K562 (cell line): ENCODE measurements around the gene SLC2A4RG. TPM values are rescaled to one million over a fixed set of nuclear protein-coding genes. Genes with fewer than 3 reads are reported as not detected.

Experiments
- AFF1 ChIP-seq, 2 experiments: fragments of 450-650 bp; IDR thresholded peaks; 2 replicates each; pipeline ENCODE4 v1.6.1; 2018; ENCODE audit warnings: mild to moderate bottlenecking in 2 of 2, low read depth in 1 of 2; ENCODE audit not compliant: partially characterized antibody in 2 of 2
- ARID1B ChIP-seq: fragments of 450-650 bp; IDR thresholded peaks from 2 replicates; pipeline ENCODE4 v1.6.1; 2016; ENCODE audit warnings: antibody characterized with exemption, mild to moderate bottlenecking, inconsistent platforms
- BRCA1 ChIP-seq, 2 experiments: fragments of 450-650 bp in 1 of 2; sonication (generic) in 1 of 2; formaldehyde crosslinking in 1 of 2; IDR thresholded peaks; 2 replicates each; pipeline versions ENCODE4 v1.5.0 to v1.6.1; 2017 to 2020; ENCODE audit warnings: mild to moderate bottlenecking in 1 of 2, missing genetic modification reagents in 1 of 2
- CBX8 ChIP-seq: fragments of 200-600 bp; sonication (generic); IDR thresholded peaks from 2 replicates; pipeline ENCODE4 v1.6.1; 2012; ENCODE audit warnings: borderline replicate concordance, mixed run types, low read depth, mild to moderate bottlenecking, moderate library complexity, mixed read lengths, low read length, control low read depth, inconsistent platforms; ENCODE audit not compliant: poor library complexity, severe bottlenecking; ENCODE audit errors: extremely low read depth
- DDX20 ChIP-seq: fragments of 450-650 bp; IDR thresholded peaks from 2 replicates; pipeline ENCODE4 v1.6.1; 2016; ENCODE audit warnings: missing genetic modification characterization, low read depth, mild to moderate bottlenecking, missing compliant biosample characterization, moderate library complexity
- ESRRA ChIP-seq: fragments of 450-650 bp; IDR thresholded peaks from 2 replicates; pipeline ENCODE4 v1.6.1; 2014; ENCODE audit warnings: low read depth, mild to moderate bottlenecking, moderate library complexity, borderline replicate concordance
- EWSR1 ChIP-seq: fragments of 450-650 bp; IDR thresholded peaks from 2 replicates; pipeline ENCODE4 v1.6.1; 2018; ENCODE audit warnings: borderline replicate concordance, mild to moderate bottlenecking, low read depth, moderate library complexity; ENCODE audit not compliant: partially characterized antibody
- JUNB ChIP-seq: fragments of 450-650 bp; formaldehyde crosslinking; conservative IDR thresholded peaks from 2 replicates; pipeline ENCODE4 v1.4.0; 2020; ENCODE audit warnings: mild to moderate bottlenecking
- MTA3 ChIP-seq: fragments of 450-650 bp; formaldehyde crosslinking; IDR thresholded peaks from 2 replicates; pipeline ENCODE4 v1.6.1; 2017; ENCODE audit warnings: mild to moderate bottlenecking, borderline replicate concordance
- PKNOX1 ChIP-seq: fragments of 450-650 bp; IDR thresholded peaks from 2 replicates; pipeline ENCODE4 v1.6.1; 2016
- PPARD ChIP-seq: fragments of 250-450 bp; sonication (Bioruptor Pico); IDR thresholded peaks from 2 replicates; pipeline ENCODE4 v1.8.0; 2022; ENCODE audit warnings: inconsistent platforms, mild to moderate bottlenecking, moderate library complexity
- RFX1 ChIP-seq: fragments of 450-650 bp; IDR thresholded peaks from 2 replicates; pipeline ENCODE4 v1.6.1; 2016; ENCODE audit warnings: mild to moderate bottlenecking, moderate library complexity
- TBL1XR1 ChIP-seq, 2 experiments: IDR thresholded peaks; 2 replicates each; pipeline ENCODE4 v1.6.1; 2012; ENCODE audit warnings: improper control_type of control experiment in 2 of 2, low read length in 2 of 2, mild to moderate bottlenecking in 1 of 2
- ZBTB1 ChIP-seq: sonication (generic); formaldehyde crosslinking; IDR thresholded peaks from 2 replicates; pipeline ENCODE4 v1.8.1; 2023; ENCODE audit warnings: missing genetic modification reagents, low read depth, mild to moderate bottlenecking, borderline replicate concordance
- ZFP36 ChIP-seq: fragments of 150-350 bp; IDR thresholded peaks from 2 replicates; pipeline ENCODE4 v1.6.1; 2018; ENCODE audit warnings: low read length, low read depth; ENCODE audit not compliant: partially characterized antibody
- ZNF41 ChIP-seq: fragments of 250-450 bp; sonication (Bioruptor Pico); conservative IDR thresholded peaks from 2 replicates; pipeline ENCODE4 v1.4.0; 2020; ENCODE audit warnings: mild to moderate bottlenecking
- ZNF518B ChIP-seq: fragments of 250-450 bp; sonication (Bioruptor Pico); IDR thresholded peaks from 2 replicates; pipeline ENCODE4 v1.5.0; 2021; ENCODE audit warnings: mild to moderate bottlenecking, moderate library complexity
- ZNF561 ChIP-seq: fragments of 450-650 bp; formaldehyde crosslinking; conservative IDR thresholded peaks from 2 replicates; pipeline ENCODE4 v1.4.0; 2020; ENCODE audit warnings: mild to moderate bottlenecking, moderate library complexity
- ZNF583 ChIP-seq: fragments of 250-450 bp; sonication (Bioruptor Pico); IDR thresholded peaks from 2 replicates; pipeline ENCODE4 v1.4.0; 2020
- polyA plus RNA-seq, 8 experiments: library from polyadenylated mRNA; depleted of rRNA in 4 of 8; stranded (reverse) in 5 of 8; unstranded in 3 of 8; fragments of >200 nt; fragmentation: Nextera tagmentation in 2 of 8; fragmentation: Illumina TruSeq in 1 of 8; extraction: Ambion mirVana in 2 of 8; extraction: Trizol in 1 of 8; gene quantifications; 2 replicates each; pipeline versions ENCODE4 v1.2.1 to v1.2.3, GENCODE V29; 2011 to 2014; ENCODE audit warnings: inconsistent platforms in 1 of 8, missing spikeins in 1 of 8
- total RNA-seq, 7 experiments: library from RNA; depleted of rRNA in 6 of 7; stranded (reverse); fragments of >200 nt in 6 of 7; fragmentation: Illumina TruSeq in 2 of 7; extraction: Trizol in 2 of 7; gene quantifications; 2 replicates each; pipeline versions ENCODE4 v1.2.1 to v1.2.3, GENCODE V29; 2011 to 2021; ENCODE audit warnings: low replicate concordance in 1 of 7

Gene SLC2A4RG
- total and polyA plus RNA-seq, 9 of the 15 experiments (the other 6 are each of a cell fraction or from before 2014, with no cell fraction given), result 0.34 to 97.3 (median 26.5) TPM

- TF ChIP-seq AFF1 (IDR thresholded peaks at IDR 0.05; ENCODE audit: low read depth in 1 of 2, partially characterized antibody in 2 of 2) (peak in 1 of 2 experiments; percentile 93), ARID1B (no peak), ZNF518B (CRISPR knock-in tag) (no peak), ZFP36 (no peak), RFX1 (no peak), TBL1XR1 (IDR thresholded peaks at IDR 0.05; ENCODE audit: low read length in 2 of 2) (0 out of 4 replicates have a peak, but pooled peaks of 1 of the 2 experiments have one; percentile 8), ZNF583 (no peak; the same call in 1 of the 2 replicates), MTA3 (peak; percentile 72; the same call in 1 of the 2 replicates), ZNF41 (CRISPR knock-in tag) (peak; percentile 23; the same call in 1 of the 2 replicates), ZBTB1 (CRISPR knock-in tag) (peak; percentile 97), PKNOX1 (no peak), PPARD (CRISPR knock-in tag) (no peak), ESRRA (peak; percentile 98), DDX20 (tag) (no peak), BRCA1 (IDR thresholded peaks at IDR 0.05) (no peak), BRCA1 (CRISPR knock-in tag; IDR thresholded peaks at IDR 0.05) (no peak), CBX8 (no peak), EWSR1 (no peak), JUNB (CRISPR knock-in tag) (no peak), ZNF561 (CRISPR knock-in tag) (no peak)
Observed at GRCh38 chr20:63707558-63708300, 31.8 kb upstream of the SLC2A4RG start, which contains the start of the genes ARFRP1 and ZGPAT (continued).
